Caco-2 (cell line): Measurements from ENCODE around the gene PKD2L1. TPM values are rescaled to one million over a fixed set of nuclear protein-coding genes. Genes with fewer than 3 reads are reported as not detected.
A peak's percentile ranks its signal among the peaks of the same experiment; 100 is the strongest.

Source experiments
- BruUV-seq: library from RNA; stranded (reverse); fragments of 400-500 nt; replicated peaks from 2 replicates; lab custom pipeline; 2021; lab: Mats Ljungman, UMichigan
- CTCF ChIA-PET: fragments of 300-600 bp; sonication (Branson Sonifier 250); formaldehyde crosslinking; loops from one replicate; lab custom pipeline; 2022; ENCODE audit warnings: antibody characterized with exemption; lab: Charles Lee
- POLR2A ChIA-PET: fragments of 300-600 bp; sonication (Branson Sonifier 250); formaldehyde crosslinking; loops from one replicate; lab custom pipeline; 2022; ENCODE audit warnings: antibody characterized with exemption; lab: Charles Lee
- DNase-seq, 2 experiments: peaks; one replicate each; pipeline versions ENCODE4 v3.0.0 to v3.0.0-alpha.2; 2020 to 2022
- H3K27me3 ChIP-seq: replicated peaks from 2 replicates; pipeline ENCODE4 v1.6.0; 2011; ENCODE audit warnings: low read length; ENCODE audit not compliant: control insufficient read depth, insufficient read depth
- H3K36me3 ChIP-seq: 2 replicates; pipeline ENCODE4 v1.5.1; 2011; ENCODE audit warnings: low read length; ENCODE audit not compliant: control insufficient read depth, insufficient read depth
- H3K4me1 ChIP-seq: fragments of 250-450 bp; sonication (Bioruptor Pico); 2 replicates; pipeline ENCODE4 v1.5.1; 2020; ENCODE audit warnings: mild to moderate bottlenecking
- H3K4me3 ChIP-seq: 2 replicates; pipeline ENCODE4 v1.5.1; 2011; ENCODE audit warnings: low read depth, mild to moderate bottlenecking, control low read depth, low read length
- H3K9me3 ChIP-seq: fragments of 250-450 bp; sonication (Bioruptor Pico); 2 replicates; pipeline ENCODE4 v1.5.1; 2020; ENCODE audit warnings: mild to moderate bottlenecking, moderate library complexity
- H3K27ac Mint-ChIP-seq: one replicate; pipeline ENCODE4 v1.8.0; 2022; ENCODE audit warnings: mixed read lengths; ENCODE audit not compliant: unreplicated experiment
- H3K27me3 Mint-ChIP-seq: one replicate; pipeline ENCODE4 v1.8.0; 2022; ENCODE audit warnings: mixed read lengths; ENCODE audit not compliant: insufficient read depth, unreplicated experiment
- H3K36me3 Mint-ChIP-seq: one replicate; pipeline ENCODE4 v1.8.0; 2022; ENCODE audit warnings: mild to moderate bottlenecking, mixed read lengths; ENCODE audit not compliant: insufficient read depth, unreplicated experiment
- H3K4me1 Mint-ChIP-seq: one replicate; pipeline ENCODE4 v1.8.0; 2022; ENCODE audit warnings: low read depth, mixed read lengths; ENCODE audit not compliant: unreplicated experiment
- H3K4me3 Mint-ChIP-seq: one replicate; pipeline ENCODE4 v1.8.0; 2022; ENCODE audit warnings: mild to moderate bottlenecking, moderate library complexity, mixed read lengths; ENCODE audit not compliant: unreplicated experiment
- H3K9me3 Mint-ChIP-seq: one replicate; pipeline ENCODE4 v1.8.0; 2022; ENCODE audit warnings: mixed read lengths; ENCODE audit not compliant: unreplicated experiment
- intact Hi-C: fragments of 100-400 bp; cut with micrococcal nuclease; formaldehyde crosslinking; loops from one replicate; pipeline ENCODE4 v1.10.0; 2022; ENCODE audit not compliant: unreplicated experiment
- total RNA-seq: library from RNA; stranded (reverse); gene quantifications from 2 replicates; pipeline ENCODE4 v1.2.3, GENCODE V29; 2022
- TF ChIP-seq, protein P1 (sequence below), 2 experiments: fragments of 200-600 bp in 1 of 2; IDR thresholded peaks; 1 replicate in 1 of 2; 2 replicates in 1 of 2; pipeline versions ENCODE4 v1.5.1 to v1.8.0; 2011 to 2022; ENCODE audit warnings: antibody characterized with exemption in 1 of 2, control low read depth in 1 of 2, inconsistent platforms in 1 of 2, low read depth in 1 of 2, low read length in 1 of 2, mild to moderate bottlenecking in 1 of 2, moderate library complexity in 1 of 2; ENCODE audit not compliant: insufficient read depth in 1 of 2, severe bottlenecking in 1 of 2, unreplicated experiment in 1 of 2

PKD2L1 gene
- total RNA-seq, 1 experiment from 2014 or later, result not detected

- Mint-ChIP-seq H3K4me3 (no peak overlapping the region), H3K36me3 (peaks cover 8% of the 10 kb centered on the region), H3K9me3 (no peaks in the 10 kb centered on the region), H3K4me1 (peaks cover 37% of the 10 kb centered on the region), H3K27ac (no peak overlapping the region), H3K27me3 (no peaks in the 10 kb centered on the region)
- POLR2A ChIA-PET, result interaction anchor here (0.5 to 1.6 kb wide), 2 partner anchors 31 to 32 kb away, joined by 3 to 4 read pairs; no protein-coding TSS in a partner anchor
- no TSS peak for BruUV-seq
- Histone ChIP-seq H3K9me3 (no peaks in the 10 kb centered on the region), H3K4me3 (no peak overlapping the region), H3K4me1 (peaks cover 12% of the 10 kb centered on the region), H3K27me3 (no peaks in the 10 kb centered on the region), H3K36me3 (no peaks in the 10 kb centered on the region)
- CTCF ChIA-PET, result interaction anchor here (0.6 to 1.7 kb wide), 10 partner anchors 17 to 176 kb away, joined by 3 to 8 read pairs (median 4); no protein-coding TSS in a partner anchor
- no peak for DNase-seq
- TF ChIP-seq, protein P1, sequence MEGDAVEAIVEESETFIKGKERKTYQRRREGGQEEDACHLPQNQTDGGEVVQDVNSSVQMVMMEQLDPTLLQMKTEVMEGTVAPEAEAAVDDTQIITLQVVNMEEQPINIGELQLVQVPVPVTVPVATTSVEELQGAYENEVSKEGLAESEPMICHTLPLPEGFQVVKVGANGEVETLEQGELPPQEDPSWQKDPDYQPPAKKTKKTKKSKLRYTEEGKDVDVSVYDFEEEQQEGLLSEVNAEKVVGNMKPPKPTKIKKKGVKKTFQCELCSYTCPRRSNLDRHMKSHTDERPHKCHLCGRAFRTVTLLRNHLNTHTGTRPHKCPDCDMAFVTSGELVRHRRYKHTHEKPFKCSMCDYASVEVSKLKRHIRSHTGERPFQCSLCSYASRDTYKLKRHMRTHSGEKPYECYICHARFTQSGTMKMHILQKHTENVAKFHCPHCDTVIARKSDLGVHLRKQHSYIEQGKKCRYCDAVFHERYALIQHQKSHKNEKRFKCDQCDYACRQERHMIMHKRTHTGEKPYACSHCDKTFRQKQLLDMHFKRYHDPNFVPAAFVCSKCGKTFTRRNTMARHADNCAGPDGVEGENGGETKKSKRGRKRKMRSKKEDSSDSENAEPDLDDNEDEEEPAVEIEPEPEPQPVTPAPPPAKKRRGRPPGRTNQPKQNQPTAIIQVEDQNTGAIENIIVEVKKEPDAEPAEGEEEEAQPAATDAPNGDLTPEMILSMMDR (IDR thresholded peaks at IDR 0.05; ENCODE audit: insufficient read depth in 1 of 2, low read depth in 1 of 2, low read length in 1 of 2, severe bottlenecking in 1 of 2, unreplicated experiment in 1 of 2), result no peak
- intact Hi-C loops, result loop anchor here (1.0 kb wide), 4 partner anchors 17 to 166 kb away; no protein-coding TSS in a partner anchor
Measured at GRCh38 chr10:100342627-100342972, 12.6 kb upstream of the PKD2L1 start.

DNA sequence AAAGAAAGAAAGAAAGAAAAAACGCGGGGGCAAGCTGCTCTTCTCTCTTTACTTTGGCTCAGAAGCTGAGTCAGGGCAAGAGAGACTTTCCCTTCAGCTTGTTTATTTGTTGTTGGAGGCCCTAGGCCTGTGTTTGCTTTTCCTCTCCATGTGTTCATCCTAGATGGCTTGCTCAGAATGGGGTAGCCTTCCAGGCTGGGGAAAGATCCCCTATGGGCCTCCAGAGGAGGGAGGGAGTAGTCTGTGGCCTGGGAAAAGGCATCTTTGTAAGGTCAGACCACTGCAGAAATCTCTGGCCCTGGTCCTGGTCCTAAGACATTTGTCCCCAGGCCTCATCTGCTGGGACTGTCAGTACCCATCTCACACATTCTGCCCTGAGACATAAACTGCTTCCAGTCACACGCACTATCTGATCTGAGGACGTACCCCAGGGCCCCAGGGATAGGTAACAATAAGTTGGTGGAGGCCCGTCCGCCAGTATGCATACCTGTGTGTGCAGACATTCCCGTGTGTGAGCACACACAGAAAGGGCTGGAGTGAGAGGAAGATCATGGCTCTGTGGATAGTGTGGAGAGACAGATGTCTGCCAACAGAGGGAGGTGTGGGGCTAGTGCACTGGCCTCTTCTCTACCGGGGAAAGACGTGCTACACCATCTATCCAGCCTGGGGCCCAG is 12.1 kb upstream of the PKD2L1 start:
- peaks cover 6% of the 10 kb centered on the region for H3K36me3 Mint-ChIP-seq
- no peak overlapping the region for H3K4me3 Mint-ChIP-seq
- H3K9me3 ChIP-seq, result no peaks in the 10 kb centered on the region
- no peaks in the 10 kb centered on the region for H3K27me3 ChIP-seq
- peaks cover 12% of the 10 kb centered on the region for H3K4me1 ChIP-seq
- H3K9me3 Mint-ChIP-seq, result no peaks in the 10 kb centered on the region
- intact Hi-C loops, result loop anchor here (1.0 kb wide), 4 partner anchors 17 to 166 kb away; no protein-coding TSS in a partner anchor
- peaks cover 37% of the 10 kb centered on the region for H3K4me1 Mint-ChIP-seq
- no TSS peak for BruUV-seq
- ChIA-PET POLR2A (interaction anchor here (1.6 kb wide), 1 partner anchor 31 kb away, joined by 4 read pairs; no protein-coding TSS in a partner anchor), CTCF (interaction anchor here (0.9 to 1.7 kb wide), 11 partner anchors 18 to 177 kb away, joined by 3 to 8 read pairs (median 4); no protein-coding TSS in a partner anchor)
- DNase-seq, result peak; percentile 81 to 84
- H3K4me3 ChIP-seq, result no peak overlapping the region
- no peaks in the 10 kb centered on the region for H3K36me3 ChIP-seq
- TF ChIP-seq, protein P1 (IDR thresholded peaks at IDR 0.05; ENCODE audit: insufficient read depth in 1 of 2, low read depth in 1 of 2, low read length in 1 of 2, severe bottlenecking in 1 of 2, unreplicated experiment in 1 of 2), result peak; percentile 80 to 90
- H3K27ac Mint-ChIP-seq, result no peak overlapping the region
- no peaks in the 10 kb centered on the region for H3K27me3 Mint-ChIP-seq

DNA sequence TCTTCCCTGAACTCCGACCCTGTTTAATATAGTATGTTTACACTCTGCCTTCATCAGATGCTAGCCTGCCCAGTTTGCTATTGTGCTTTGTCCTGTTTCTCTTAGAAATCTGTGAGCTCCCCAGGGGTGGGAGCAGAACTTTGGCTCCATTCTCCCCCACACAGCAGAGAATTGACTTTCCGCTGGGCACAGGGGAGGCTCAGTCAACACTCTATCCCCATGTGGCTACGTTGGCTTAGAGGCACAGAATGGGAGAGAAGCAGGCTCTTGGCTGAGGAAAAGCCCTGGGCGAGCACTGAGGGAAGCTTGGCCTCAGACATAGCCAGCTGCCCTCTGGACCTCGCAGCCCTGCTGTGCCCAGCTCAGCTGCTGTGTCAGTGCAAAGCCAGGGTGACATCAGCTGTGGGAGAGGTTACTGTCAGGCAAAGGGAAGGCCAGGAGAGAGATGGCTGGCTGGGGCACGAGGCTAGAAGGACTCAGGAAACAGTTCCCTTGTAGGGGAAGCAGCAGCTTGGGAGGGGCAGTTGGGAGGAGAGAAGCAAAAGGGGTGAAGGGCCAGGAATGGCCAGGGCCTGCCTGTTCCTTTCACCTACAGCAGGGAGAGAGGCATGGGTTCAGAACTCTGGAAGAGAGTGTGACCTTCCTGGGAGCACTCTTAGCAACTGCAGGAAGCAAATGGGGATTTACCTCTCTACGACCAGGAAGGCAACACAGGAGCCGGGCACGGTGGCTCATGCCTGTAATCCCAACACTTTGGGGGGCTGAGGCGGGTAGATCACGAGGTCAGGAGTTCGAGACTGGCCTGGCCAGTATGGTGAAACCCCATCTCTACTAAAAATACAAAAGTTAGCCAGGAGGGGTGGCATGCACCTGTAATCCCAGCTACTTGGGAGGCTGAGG is 11.2 kb upstream of the PKD2L1 start:
- Mint-ChIP-seq H3K9me3 (no peaks in the 10 kb centered on the region), H3K36me3 (no peaks in the 10 kb centered on the region), H3K27ac (no peak overlapping the region), H3K4me3 (no peak overlapping the region), H3K27me3 (no peaks in the 10 kb centered on the region), H3K4me1 (peaks cover 35% of the 10 kb centered on the region)
- H3K27me3 ChIP-seq, result no peaks in the 10 kb centered on the region
- POLR2A ChIA-PET, result interaction anchor here (1.6 kb wide), 1 partner anchor 32 kb away, joined by 4 read pairs; no protein-coding TSS in a partner anchor
- no peak for DNase-seq
- no TSS peak for BruUV-seq
- no peaks in the 10 kb centered on the region for H3K36me3 ChIP-seq
- H3K4me3 ChIP-seq, result no peak overlapping the region
- peaks cover 12% of the 10 kb centered on the region for H3K4me1 ChIP-seq
- H3K9me3 ChIP-seq, result no peaks in the 10 kb centered on the region
- CTCF ChIA-PET, result interaction anchor here (0.6 to 1.6 kb wide), 4 partner anchors 38 to 369 kb away, joined by 3 to 4 read pairs (median 3); no protein-coding TSS in a partner anchor
- TF ChIP-seq, protein P1 (IDR thresholded peaks at IDR 0.05; ENCODE audit: insufficient read depth in 1 of 2, low read depth in 1 of 2, low read length in 1 of 2, severe bottlenecking in 1 of 2, unreplicated experiment in 1 of 2), result no peak
- intact Hi-C loops, result no loop called here
